Endothelial cell of umbilical vein (primary cell): ENCODE results near the gene GNG2. TPM values are rescaled to one million over a fixed set of nuclear protein-coding genes. Genes with fewer than 3 reads are reported as not detected.

Experiments
- BruUV-seq: library from RNA; stranded (reverse); fragments of 400-500 nt; replicated peaks from 2 replicates; lab custom pipeline; 2021; lab: Mats Ljungman, UMichigan
- CTCF ChIA-PET: fragments of 300-600, 350-600 bp; sonication (Branson Sonifier 250); formaldehyde crosslinking; loops from one replicate; lab custom pipeline; 2021; ENCODE audit warnings: antibody characterized with exemption, inconsistent platforms; lab: Charles Lee
- POLR2A ChIA-PET: fragments of 300-600, 350-600 bp; sonication (Branson Sonifier 250); formaldehyde crosslinking; loops from one replicate; lab custom pipeline; 2021; ENCODE audit warnings: antibody characterized with exemption, inconsistent platforms; lab: Charles Lee
- DNase-seq: peaks from one replicate; pipeline ENCODE4 v3.0.0-alpha.2; 2011; ENCODE audit warnings: low read depth, low spot score
- FAIRE-seq: peaks from 2 replicates; lab custom pipeline; 2011; peaks lifted over from hg19 to GRCh38; lab: Jason Lieb, UNC
- H2AFZ ChIP-seq: 2 replicates; pipeline ENCODE4 v1.6.0; 2012; ENCODE audit warnings: low read depth, low read length, control low read depth, inconsistent platforms
- H3K27ac ChIP-seq: 2 replicates; pipeline ENCODE4 v1.5.1; 2011; ENCODE audit warnings: low read depth, mild to moderate bottlenecking, control low read depth, low read length, moderate library complexity; ENCODE audit not compliant: insufficient read depth
- H3K27me3 ChIP-seq, 2 experiments: 2 replicates each; pipeline versions ENCODE4 v1.6.0 to v1.6.1; 2011; ENCODE audit warnings: low read length in 2 of 2, mixed read lengths in 1 of 2; ENCODE audit not compliant: control insufficient read depth in 2 of 2, insufficient read depth in 2 of 2
- H3K36me3 ChIP-seq, 2 experiments: 2 replicates in 1 of 2; 3 replicates in 1 of 2; pipeline ENCODE4 v1.5.1; 2011; ENCODE audit warnings: low read length in 2 of 2, mild to moderate bottlenecking in 1 of 2, moderate library complexity in 1 of 2; ENCODE audit not compliant: control insufficient read depth in 2 of 2, insufficient read depth in 2 of 2; ENCODE audit errors: extremely low read depth in 1 of 2
- H3K4me1 ChIP-seq: 3 replicates; pipeline ENCODE4 v1.5.1; 2011; ENCODE audit warnings: mild to moderate bottlenecking, low read length; ENCODE audit not compliant: control insufficient read depth, insufficient read depth; ENCODE audit errors: extremely low read depth
- H3K4me2 ChIP-seq: 2 replicates; pipeline ENCODE4 v1.6.1; 2011; ENCODE audit warnings: low read length, control low read depth, mixed read lengths; ENCODE audit not compliant: insufficient read depth
- H3K4me3 ChIP-seq, 3 experiments: fragments of 200-600 bp in 1 of 3; sonication (generic), shearing (Covaris generic) in 1 of 3; replicated peaks in 1 of 3; 2 replicates each; pipeline ENCODE4 v1.5.1; 2011 to 2016; ENCODE audit warnings: control low read depth in 3 of 3, low read length in 3 of 3, mild to moderate bottlenecking in 2 of 3, inconsistent platforms in 1 of 3, low read depth in 1 of 3, moderate library complexity in 1 of 3; ENCODE audit not compliant: insufficient read depth in 1 of 3
- H3K79me2 ChIP-seq: 2 replicates; pipeline ENCODE4 v1.6.0; 2012; ENCODE audit warnings: low read length, inconsistent platforms; ENCODE audit not compliant: control insufficient read depth, insufficient read depth
- H3K9ac ChIP-seq: replicated peaks from 2 replicates; pipeline ENCODE3; 2011; ENCODE audit warnings: low read length, control low read depth; ENCODE audit not compliant: insufficient read depth; ENCODE audit errors: extremely low read depth
- H3K9me1 ChIP-seq: replicated peaks from 3 replicates; pipeline ENCODE4 v1.6.0; 2011; ENCODE audit warnings: mild to moderate bottlenecking, low read length; ENCODE audit not compliant: control insufficient read depth, insufficient read depth; ENCODE audit errors: extremely low read depth
- H3K9me3 ChIP-seq: replicated peaks from 2 replicates; pipeline ENCODE4 v1.5.1; 2012; ENCODE audit warnings: low read length, inconsistent platforms; ENCODE audit not compliant: control insufficient read depth, insufficient read depth
- H4K20me1 ChIP-seq: replicated peaks from 2 replicates; pipeline ENCODE3; 2011; ENCODE audit warnings: mild to moderate bottlenecking, low read length; ENCODE audit not compliant: control insufficient read depth, insufficient read depth; ENCODE audit errors: extremely low read depth
- EZH2 ChIP-seq: IDR thresholded peaks from 2 replicates; pipeline ENCODE4 v1.6.1; 2012; ENCODE audit warnings: borderline replicate concordance, low read depth, mild to moderate bottlenecking, moderate library complexity, low read length, inconsistent platforms; ENCODE audit not compliant: severe bottlenecking
- GATA2 ChIP-seq: IDR thresholded peaks from 2 replicates; pipeline ENCODE4 v1.7.0; 2011; ENCODE audit warnings: low read depth, mild to moderate bottlenecking, moderate library complexity, mixed read lengths, low read length; ENCODE audit not compliant: insufficient read length, insufficient read depth
- MYC ChIP-seq: IDR thresholded peaks from one replicate; pipeline ENCODE4 v1.6.1; 2011; ENCODE audit warnings: mild to moderate bottlenecking, low read depth, low read length
- POLR2A ChIP-seq: IDR thresholded peaks from 2 replicates; pipeline ENCODE4 v1.6.1; 2012; ENCODE audit warnings: low read depth, mild to moderate bottlenecking, control low read depth, low read length
- POLR2AphosphoS5 ChIP-seq: IDR thresholded peaks from 2 replicates; pipeline ENCODE4 v1.6.1; 2012; ENCODE audit warnings: low read depth, mild to moderate bottlenecking, control low read depth, low read length, moderate library complexity; ENCODE audit not compliant: insufficient read depth
- dilution Hi-C: fragments of 300-500 bp; cut with MboI; formaldehyde crosslinking; loops from one replicate; pipeline ENCODE4 v1.15.0; 2019; ENCODE audit warnings: low sequenced_read_pairs; ENCODE audit not compliant: extremely low pct_ligation_motif_present
- intact Hi-C: fragments of 100-400 bp; cut with micrococcal nuclease; formaldehyde crosslinking; loops from one replicate; pipeline ENCODE4 v1.10.0; 2022
- polyA plus RNA-seq, 4 experiments: library from polyadenylated mRNA; depleted of rRNA in 3 of 4; stranded (reverse) in 3 of 4; unstranded in 1 of 4; fragments of >200 nt; gene quantifications; 2 replicates each; pipeline versions ENCODE4 v1.2.1 to v1.2.3, GENCODE V29; 2011 to 2012; ENCODE audit warnings: missing spikeins in 1 of 4
- total RNA-seq: library from RNA; stranded (reverse); gene quantifications from 2 replicates; pipeline ENCODE4 v1.2.3, GENCODE V29; 2021
- TF ChIP-seq, protein P1 (sequence below), 2 donors: IDR thresholded peaks; 1 replicate in 1 of 2; 2 replicates in 1 of 2; pipeline ENCODE4 v1.5.1; 2011; ENCODE audit warnings: low read length in 2 of 2, mild to moderate bottlenecking in 2 of 2, moderate library complexity in 2 of 2, control low read depth in 1 of 2, inconsistent platforms in 1 of 2, low read depth in 1 of 2; ENCODE audit not compliant: insufficient read depth in 1 of 2; ENCODE audit errors: extremely low read depth in 1 of 2
- TF ChIP-seq, protein P2 (sequence below): IDR thresholded peaks from 2 replicates; pipeline ENCODE4 v1.6.1; 2011; ENCODE audit not compliant: insufficient read depth, insufficient read length

The GNG2 gene
- total and polyA plus RNA-seq, 2 donors (not counting 3 experiments of a cell fraction or from before 2014, with no cell fraction given): not detected

DNA sequence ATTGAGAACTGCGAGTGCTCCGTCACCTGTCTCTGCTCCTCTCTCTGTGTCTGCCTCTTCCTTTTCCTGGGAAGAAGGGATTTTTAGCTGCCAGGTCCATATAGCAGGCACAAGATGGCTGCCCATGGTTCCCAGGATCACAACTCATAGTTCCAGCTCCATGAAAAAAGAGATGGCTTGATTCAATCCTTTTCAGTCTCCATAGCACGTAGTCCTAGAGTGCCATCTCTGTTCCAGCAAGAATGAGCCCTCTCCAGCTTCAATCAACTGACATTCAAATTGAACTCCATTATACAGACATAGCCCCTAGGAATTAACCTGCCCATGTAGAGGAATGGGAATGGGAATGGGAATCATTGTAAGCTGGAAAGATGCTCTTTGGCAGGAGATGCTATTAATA is 94.2 kb downstream of the GNG2 start:
- FAIRE-seq: no peak
- Histone ChIP-seq H3K9me1 (no peaks in the 10 kb centered on the region), H3K4me3 (no peak overlapping the region), H3K9ac (no peak overlapping the region), H3K4me2 (no peak overlapping the region), H2AFZ (no peak overlapping the region), H3K27me3 (peaks cover 10 to 19% of the 10 kb centered on the region in 2 experiments), H3K9me3 (no peaks in the 10 kb centered on the region), H3K4me1 (peaks cover 3% of the 10 kb centered on the region), H3K79me2 (no peaks in the 10 kb centered on the region), H4K20me1 (no peaks in the 10 kb centered on the region), H3K27ac (no peak overlapping the region), H3K36me3 (no peaks in the 10 kb centered on the region)
- TF ChIP-seq POLR2A (no peak), MYC (no peak), POLR2AphosphoS5 (no peak), GATA2 (no peak), EZH2 (no peak)
- TF ChIP-seq, protein P1, sequence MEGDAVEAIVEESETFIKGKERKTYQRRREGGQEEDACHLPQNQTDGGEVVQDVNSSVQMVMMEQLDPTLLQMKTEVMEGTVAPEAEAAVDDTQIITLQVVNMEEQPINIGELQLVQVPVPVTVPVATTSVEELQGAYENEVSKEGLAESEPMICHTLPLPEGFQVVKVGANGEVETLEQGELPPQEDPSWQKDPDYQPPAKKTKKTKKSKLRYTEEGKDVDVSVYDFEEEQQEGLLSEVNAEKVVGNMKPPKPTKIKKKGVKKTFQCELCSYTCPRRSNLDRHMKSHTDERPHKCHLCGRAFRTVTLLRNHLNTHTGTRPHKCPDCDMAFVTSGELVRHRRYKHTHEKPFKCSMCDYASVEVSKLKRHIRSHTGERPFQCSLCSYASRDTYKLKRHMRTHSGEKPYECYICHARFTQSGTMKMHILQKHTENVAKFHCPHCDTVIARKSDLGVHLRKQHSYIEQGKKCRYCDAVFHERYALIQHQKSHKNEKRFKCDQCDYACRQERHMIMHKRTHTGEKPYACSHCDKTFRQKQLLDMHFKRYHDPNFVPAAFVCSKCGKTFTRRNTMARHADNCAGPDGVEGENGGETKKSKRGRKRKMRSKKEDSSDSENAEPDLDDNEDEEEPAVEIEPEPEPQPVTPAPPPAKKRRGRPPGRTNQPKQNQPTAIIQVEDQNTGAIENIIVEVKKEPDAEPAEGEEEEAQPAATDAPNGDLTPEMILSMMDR (IDR thresholded peaks at IDR 0.05; ENCODE audit: extremely low read depth in 1 of 2, insufficient read depth in 1 of 2, low read depth in 1 of 2, low read length in 2 of 2): no peak
- TF ChIP-seq, protein P2, sequence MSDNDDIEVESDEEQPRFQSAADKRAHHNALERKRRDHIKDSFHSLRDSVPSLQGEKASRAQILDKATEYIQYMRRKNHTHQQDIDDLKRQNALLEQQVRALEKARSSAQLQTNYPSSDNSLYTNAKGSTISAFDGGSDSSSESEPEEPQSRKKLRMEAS: no peak
- DNase-seq: no peak
- dilution Hi-C loops (no loop called here), intact Hi-C loops (no loop called here)
- CTCF ChIA-PET: interaction anchor here (0.8 kb wide), 1 partner anchor 175 kb away, joined by 3 read pairs; no protein-coding TSS in a partner anchor
- POLR2A ChIA-PET: no interaction called here
- no TSS peak for BruUV-seq
